ENCODE results near the gene DGKH.

Gene DGKH

DNA sequence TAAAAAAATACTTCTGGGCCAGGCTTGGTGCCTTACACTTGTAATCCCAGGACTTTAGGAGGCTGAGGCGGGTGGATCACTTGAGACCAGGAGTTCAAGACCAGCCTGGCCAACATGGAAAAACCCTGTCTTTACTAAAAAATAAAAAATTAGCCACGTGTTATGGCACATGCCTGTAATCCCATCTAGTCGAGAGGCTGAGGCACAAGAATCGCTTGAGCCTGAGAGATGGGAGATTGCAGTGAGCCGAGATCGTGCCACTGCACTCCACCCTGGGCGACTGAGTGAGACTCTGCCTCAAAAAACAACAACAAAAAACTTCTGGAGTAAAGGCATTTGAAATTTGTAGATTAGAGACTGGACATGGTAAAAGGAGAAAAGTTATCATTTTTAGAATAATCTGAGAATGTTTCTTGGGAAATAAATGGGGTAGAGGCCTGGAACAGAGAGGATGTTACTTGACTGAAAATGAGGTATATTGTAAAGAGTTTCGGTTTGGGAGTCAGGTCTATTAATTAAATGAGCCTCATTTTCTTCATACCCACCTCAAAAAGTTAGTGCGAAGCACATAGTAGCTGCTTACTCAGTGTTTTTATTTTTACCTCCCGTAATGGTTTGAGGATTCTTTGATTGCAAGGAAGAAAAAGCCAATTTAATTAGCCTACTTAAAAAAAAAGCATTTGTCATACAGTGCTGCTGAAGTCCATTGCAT lies 226.1 kb downstream of the DGKH start:
- TF ChIP-seq, protein P1, sequence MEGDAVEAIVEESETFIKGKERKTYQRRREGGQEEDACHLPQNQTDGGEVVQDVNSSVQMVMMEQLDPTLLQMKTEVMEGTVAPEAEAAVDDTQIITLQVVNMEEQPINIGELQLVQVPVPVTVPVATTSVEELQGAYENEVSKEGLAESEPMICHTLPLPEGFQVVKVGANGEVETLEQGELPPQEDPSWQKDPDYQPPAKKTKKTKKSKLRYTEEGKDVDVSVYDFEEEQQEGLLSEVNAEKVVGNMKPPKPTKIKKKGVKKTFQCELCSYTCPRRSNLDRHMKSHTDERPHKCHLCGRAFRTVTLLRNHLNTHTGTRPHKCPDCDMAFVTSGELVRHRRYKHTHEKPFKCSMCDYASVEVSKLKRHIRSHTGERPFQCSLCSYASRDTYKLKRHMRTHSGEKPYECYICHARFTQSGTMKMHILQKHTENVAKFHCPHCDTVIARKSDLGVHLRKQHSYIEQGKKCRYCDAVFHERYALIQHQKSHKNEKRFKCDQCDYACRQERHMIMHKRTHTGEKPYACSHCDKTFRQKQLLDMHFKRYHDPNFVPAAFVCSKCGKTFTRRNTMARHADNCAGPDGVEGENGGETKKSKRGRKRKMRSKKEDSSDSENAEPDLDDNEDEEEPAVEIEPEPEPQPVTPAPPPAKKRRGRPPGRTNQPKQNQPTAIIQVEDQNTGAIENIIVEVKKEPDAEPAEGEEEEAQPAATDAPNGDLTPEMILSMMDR (IDR thresholded peaks at IDR 0.05): no peak
- H3K4me1 ChIP-seq: no peaks in the 10 kb centered on the region

DNA sequence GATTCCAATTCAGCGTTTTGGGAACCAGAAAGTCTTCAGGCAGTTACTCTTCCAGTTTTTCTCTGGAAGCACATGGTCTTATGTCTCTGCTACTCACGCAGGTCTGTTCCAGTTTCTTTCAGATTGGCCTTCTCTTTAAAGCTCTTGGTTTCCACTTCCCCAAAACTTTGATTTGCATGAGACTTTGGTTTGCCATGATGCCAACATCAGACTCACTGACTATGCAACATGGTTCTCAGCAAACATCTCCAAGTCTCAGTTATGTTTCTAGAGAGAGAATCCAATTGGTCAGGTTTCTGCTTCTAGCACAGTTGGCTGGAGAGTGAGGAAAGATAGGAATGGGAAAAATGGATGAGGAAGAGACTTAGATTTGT lies 226.6 kb downstream of the DGKH start:
- Histone ChIP-seq H2AFZ (no peak overlapping the region), H3K27me3 (ENCODE audit: control insufficient read depth, insufficient read depth, low read length) (no peaks in the 10 kb centered on the region), H3K4me1 (peaks cover 2% of the 10 kb centered on the region), H3K79me2 (no peaks in the 10 kb centered on the region), H3K36me3 (ENCODE audit: control insufficient read depth, insufficient read depth, low read length) (no peaks in the 10 kb centered on the region), H3K4me3 (ENCODE audit: low read depth, low read length) (no peak overlapping the region), H3K9me3 (ENCODE audit: control insufficient read depth, low read length) (no peaks in the 10 kb centered on the region), H3K27ac (no peak overlapping the region), H3K4me2 (ENCODE audit: low read length) (no peak overlapping the region), H3K9ac (no peak overlapping the region)
- TF ChIP-seq, protein P1 (IDR thresholded peaks at IDR 0.05): no peak

More for the DNA sequence above, 226.1 kb downstream of the DGKH start:
- H3K9ac ChIP-seq: no peak overlapping the region
- H3K27ac ChIP-seq: no peak overlapping the region
- H3K36me3 ChIP-seq (ENCODE audit: control insufficient read depth, insufficient read depth, low read length): no peaks in the 10 kb centered on the region
- no peak overlapping the region for H3K4me3 ChIP-seq (ENCODE audit: low read depth, low read length)
- no peaks in the 10 kb centered on the region for H3K79me2 ChIP-seq
- no peak overlapping the region for H2AFZ ChIP-seq
- H3K27me3 ChIP-seq (ENCODE audit: control insufficient read depth, insufficient read depth, low read length): no peaks in the 10 kb centered on the region
- no peak overlapping the region for H3K4me2 ChIP-seq (ENCODE audit: low read length)
- H3K9me3 ChIP-seq (ENCODE audit: control insufficient read depth, low read length): no peaks in the 10 kb centered on the region

DNA sequence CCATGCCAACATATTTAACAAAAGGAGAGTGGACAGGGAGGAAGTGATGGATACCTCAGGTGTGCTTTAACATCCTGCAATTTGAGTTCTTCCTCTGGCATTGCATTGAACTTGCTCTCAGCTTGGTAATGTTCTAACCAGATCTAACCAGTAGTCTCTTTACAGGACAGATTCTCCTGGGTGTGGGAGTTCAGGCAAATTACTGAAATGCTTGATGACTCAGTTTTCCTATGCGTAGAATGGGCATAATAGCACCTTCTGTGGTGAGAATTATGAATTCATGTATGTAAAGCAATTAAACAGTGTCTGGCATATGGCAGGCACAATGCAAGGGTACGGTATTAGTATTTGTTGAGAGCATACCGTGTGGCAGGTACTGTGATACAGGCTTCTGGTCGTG lies 227.1 kb downstream of the DGKH start:
- TF ChIP-seq, protein P1 (IDR thresholded peaks at IDR 0.05): no peak
- Histone ChIP-seq H3K9ac (no peak overlapping the region), H3K4me3 (ENCODE audit: low read depth, low read length) (no peak overlapping the region)

DNA sequence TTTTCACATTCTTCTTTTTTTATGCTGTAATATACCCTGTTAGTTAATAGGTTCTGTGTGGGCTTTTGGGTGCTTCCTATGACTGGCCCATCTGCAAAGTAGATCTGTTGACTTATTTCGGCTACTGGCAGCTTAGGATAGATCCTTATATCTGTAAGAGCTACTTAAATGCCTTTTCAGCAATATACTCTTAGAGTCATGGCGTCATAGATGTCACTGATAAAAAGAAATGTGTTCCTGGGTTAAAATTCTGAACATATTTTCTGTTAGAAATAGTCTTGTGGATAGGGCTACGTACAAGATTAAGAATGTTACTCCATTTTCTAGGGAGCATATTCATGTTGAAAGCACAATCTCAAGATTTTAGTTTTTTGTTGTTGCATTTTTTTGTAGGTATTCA lies 228.2 kb downstream of the DGKH start:
- no peaks in the 10 kb centered on the region for H3K79me2 ChIP-seq
- H3K4me3 ChIP-seq (ENCODE audit: low read depth, low read length): no peak overlapping the region
- no peak overlapping the region for H2AFZ ChIP-seq
- no peaks in the 10 kb centered on the region for H3K27me3 ChIP-seq (ENCODE audit: control insufficient read depth, insufficient read depth, low read length)
- H3K36me3 ChIP-seq (ENCODE audit: control insufficient read depth, insufficient read depth, low read length): no peaks in the 10 kb centered on the region
- H3K4me2 ChIP-seq (ENCODE audit: low read length): no peak overlapping the region
- TF ChIP-seq, protein P1 (IDR thresholded peaks at IDR 0.05): no peak
- no peak overlapping the region for H3K27ac ChIP-seq
- H3K9me3 ChIP-seq (ENCODE audit: control insufficient read depth, low read length): no peaks in the 10 kb centered on the region
- peaks cover 2% of the 10 kb centered on the region for H3K4me1 ChIP-seq
- no peak overlapping the region for H3K9ac ChIP-seq

More for the DNA sequence above, 227.1 kb downstream of the DGKH start:
- Histone ChIP-seq H3K4me1 (peaks cover 2% of the 10 kb centered on the region), H3K9me3 (ENCODE audit: control insufficient read depth, low read length) (no peaks in the 10 kb centered on the region), H3K79me2 (no peaks in the 10 kb centered on the region), H3K27ac (no peak overlapping the region), H3K36me3 (ENCODE audit: control insufficient read depth, insufficient read depth, low read length) (no peaks in the 10 kb centered on the region), H3K27me3 (ENCODE audit: control insufficient read depth, insufficient read depth, low read length) (no peaks in the 10 kb centered on the region), H3K4me2 (ENCODE audit: low read length) (no peak overlapping the region), H2AFZ (no peak overlapping the region)

Data from parathyroid adenoma (tissue), 2 donors.